Liver (tissue), 3 donors: ENCODE results near the gene CD59.

ENCODE experiments used
- CTCF ChIP-seq: fragments of 150-350 bp; IDR thresholded peaks from 2 replicates; pipeline ENCODE4 v1.5.1; 2017; ENCODE audit warnings: improper control_type of control experiment, low read depth, low read length; ENCODE audit not compliant: missing input control
- EGR1 ChIP-seq, 2 donors: IDR thresholded peaks; 2 replicates each; pipeline ENCODE4 v1.6.1; 2016 to 2018; ENCODE audit warnings: antibody characterized with exemption in 2 of 2, low read depth in 2 of 2
- FOXA1 ChIP-seq: IDR thresholded peaks from 2 replicates; pipeline ENCODE4 v1.6.1; 2016; ENCODE audit warnings: antibody characterized with exemption
- GABPA ChIP-seq, 2 donors: IDR thresholded peaks in 1 of 2; conservative IDR thresholded peaks in 1 of 2; 2 replicates each; pipeline ENCODE4 v1.6.1; 2016; ENCODE audit warnings: antibody characterized with exemption in 2 of 2, mild to moderate bottlenecking in 1 of 2, moderate library complexity in 1 of 2
- HNF4G ChIP-seq: IDR thresholded peaks from 2 replicates; pipeline ENCODE4 v1.6.1; 2016; ENCODE audit warnings: antibody characterized with exemption
- JUND ChIP-seq, 2 donors: IDR thresholded peaks; 2 replicates each; pipeline ENCODE4 v1.6.1; 2016; ENCODE audit warnings: antibody characterized with exemption in 2 of 2
- NR2F2 ChIP-seq: IDR thresholded peaks from 2 replicates; pipeline ENCODE4 v1.6.1; 2016; ENCODE audit warnings: antibody characterized with exemption
- REST ChIP-seq: IDR thresholded peaks from 2 replicates; pipeline ENCODE4 v1.6.1; 2016; ENCODE audit warnings: antibody characterized with exemption, mild to moderate bottlenecking
- SP1 ChIP-seq: IDR thresholded peaks from 2 replicates; pipeline ENCODE4 v1.6.1; 2018; ENCODE audit warnings: antibody characterized with exemption, mild to moderate bottlenecking
- YY1 ChIP-seq: IDR thresholded peaks from 2 replicates; pipeline ENCODE4 v1.6.1; 2016; ENCODE audit warnings: antibody characterized with exemption, mild to moderate bottlenecking
- TF ChIP-seq, protein P1 (sequence below): IDR thresholded peaks from 2 replicates; pipeline ENCODE4 v1.6.1; 2016; ENCODE audit warnings: antibody characterized with exemption
- TF ChIP-seq, protein P2 (sequence below): IDR thresholded peaks from 2 replicates; pipeline ENCODE4 v1.6.1; 2016; ENCODE audit warnings: antibody characterized with exemption
- donor health status: healthy.
- donor health status: healthy.

DNA sequence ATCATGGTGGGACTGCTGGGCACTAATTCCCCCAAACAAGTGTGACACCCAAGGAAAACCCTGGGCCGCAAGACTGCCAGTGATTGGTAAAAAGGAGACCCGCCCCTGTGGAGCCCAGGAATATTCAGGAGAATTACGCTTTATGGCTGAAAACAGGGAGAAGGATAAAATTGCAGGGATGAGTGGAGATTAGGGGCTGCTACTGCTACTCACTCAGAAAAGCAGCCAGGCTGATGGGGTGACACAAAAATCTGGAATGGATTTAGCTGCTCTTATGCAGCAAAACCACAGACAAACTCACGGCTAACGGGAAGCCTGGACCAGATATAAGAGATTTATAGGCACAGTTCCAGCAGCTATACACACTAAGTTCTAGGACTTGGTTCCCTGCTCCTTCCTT lies 42.5 kb upstream of the CD59 start:
- TF ChIP-seq CTCF (no peak), YY1 (no peak), FOXA1 (no peak), JUND (IDR thresholded peaks at IDR 0.05) (no peak), SP1 (no peak), GABPA (IDR thresholded peaks at IDR 0.05 in 1 of 2, conservative IDR thresholded peaks at IDR 0.05 in 1 of 2) (no peak), EGR1 (IDR thresholded peaks at IDR 0.05; ENCODE audit: low read depth in 2 of 2) (no peak), HNF4G (no peak), REST (no peak), NR2F2 (no peak)
- TF ChIP-seq, protein P1, sequence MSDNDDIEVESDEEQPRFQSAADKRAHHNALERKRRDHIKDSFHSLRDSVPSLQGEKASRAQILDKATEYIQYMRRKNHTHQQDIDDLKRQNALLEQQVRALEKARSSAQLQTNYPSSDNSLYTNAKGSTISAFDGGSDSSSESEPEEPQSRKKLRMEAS: no peak
- TF ChIP-seq, protein P2, sequence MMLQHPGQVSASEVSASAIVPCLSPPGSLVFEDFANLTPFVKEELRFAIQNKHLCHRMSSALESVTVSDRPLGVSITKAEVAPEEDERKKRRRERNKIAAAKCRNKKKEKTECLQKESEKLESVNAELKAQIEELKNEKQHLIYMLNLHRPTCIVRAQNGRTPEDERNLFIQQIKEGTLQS: no peak
